ENCODE data around the gene CASQ1.

CASQ1 gene

DNA sequence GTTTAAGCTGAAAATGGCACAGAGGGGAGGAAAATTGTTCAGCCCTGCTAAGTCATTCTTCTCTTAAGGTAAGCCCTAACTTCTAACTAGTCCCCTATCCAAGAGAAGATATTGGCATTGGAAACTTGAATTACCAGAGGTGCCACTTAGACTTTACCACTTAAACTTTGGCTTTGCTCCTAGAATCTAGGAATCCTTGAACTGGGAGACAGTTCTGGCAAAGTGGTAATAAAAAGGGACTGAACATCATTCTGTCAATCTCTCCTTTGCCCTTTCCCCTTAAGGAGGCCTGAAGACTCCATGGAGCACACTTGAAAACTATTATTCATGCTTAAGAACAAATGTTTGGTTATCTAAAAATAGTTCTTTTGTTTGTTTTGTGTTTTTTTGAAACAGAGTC lies 30.5 kb upstream of the CASQ1 start:
- TF ChIP-seq, protein P1, sequence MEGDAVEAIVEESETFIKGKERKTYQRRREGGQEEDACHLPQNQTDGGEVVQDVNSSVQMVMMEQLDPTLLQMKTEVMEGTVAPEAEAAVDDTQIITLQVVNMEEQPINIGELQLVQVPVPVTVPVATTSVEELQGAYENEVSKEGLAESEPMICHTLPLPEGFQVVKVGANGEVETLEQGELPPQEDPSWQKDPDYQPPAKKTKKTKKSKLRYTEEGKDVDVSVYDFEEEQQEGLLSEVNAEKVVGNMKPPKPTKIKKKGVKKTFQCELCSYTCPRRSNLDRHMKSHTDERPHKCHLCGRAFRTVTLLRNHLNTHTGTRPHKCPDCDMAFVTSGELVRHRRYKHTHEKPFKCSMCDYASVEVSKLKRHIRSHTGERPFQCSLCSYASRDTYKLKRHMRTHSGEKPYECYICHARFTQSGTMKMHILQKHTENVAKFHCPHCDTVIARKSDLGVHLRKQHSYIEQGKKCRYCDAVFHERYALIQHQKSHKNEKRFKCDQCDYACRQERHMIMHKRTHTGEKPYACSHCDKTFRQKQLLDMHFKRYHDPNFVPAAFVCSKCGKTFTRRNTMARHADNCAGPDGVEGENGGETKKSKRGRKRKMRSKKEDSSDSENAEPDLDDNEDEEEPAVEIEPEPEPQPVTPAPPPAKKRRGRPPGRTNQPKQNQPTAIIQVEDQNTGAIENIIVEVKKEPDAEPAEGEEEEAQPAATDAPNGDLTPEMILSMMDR (IDR thresholded peaks at IDR 0.05; ENCODE audit: insufficient read depth, low read depth, low read length, missing control alignments): no peak
- DNase-seq (ENCODE audit: low read depth): no peak

DNA sequence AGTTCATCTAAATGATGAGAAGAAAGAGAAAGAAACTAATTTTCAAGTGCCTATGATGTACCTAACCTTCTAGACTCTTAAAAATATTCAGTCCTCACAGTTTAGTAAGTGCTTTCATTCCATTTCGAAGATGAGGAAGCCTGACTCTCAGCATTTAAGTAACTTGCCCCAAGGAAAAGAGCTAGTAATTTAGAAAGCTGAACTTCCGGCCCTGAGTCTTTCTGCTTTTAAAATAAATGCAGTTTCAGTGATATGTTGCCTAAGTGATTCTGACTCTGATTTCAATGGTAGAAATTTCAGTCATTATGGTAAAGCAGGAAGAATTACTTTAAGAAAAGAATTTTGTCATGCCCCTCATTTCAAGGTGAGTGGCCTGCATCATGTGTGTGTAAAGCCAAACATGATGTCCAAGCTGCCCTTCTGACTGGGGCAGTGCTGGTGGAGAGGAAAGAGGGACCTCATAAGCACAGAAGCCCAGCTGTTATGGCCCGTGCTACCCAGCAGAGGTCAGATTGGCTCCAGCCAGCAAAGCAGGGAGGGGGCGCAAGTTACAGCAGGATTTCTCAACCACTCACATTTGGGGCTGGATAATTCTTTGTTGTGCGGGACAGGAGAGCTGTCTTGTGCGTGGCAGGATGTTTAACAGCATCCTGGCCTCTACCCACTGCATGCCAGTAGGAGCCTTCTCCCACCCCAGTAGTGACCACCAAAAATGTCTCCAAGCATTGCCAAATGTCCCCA lies 28.2 kb upstream of the CASQ1 start:
- H3K4me3 ChIP-seq (ENCODE audit: low read depth, low read length): no peak overlapping the region
- TF ChIP-seq, protein P1 (IDR thresholded peaks at IDR 0.05; ENCODE audit: insufficient read depth, low read depth, low read length, missing control alignments): peak; percentile 52
- DNase-seq (ENCODE audit: low read depth): peak; percentile 53

More for the DNA sequence above, 30.5 kb upstream of the CASQ1 start:
- no peak overlapping the region for H3K4me3 ChIP-seq (ENCODE audit: low read depth, low read length)

DNA sequence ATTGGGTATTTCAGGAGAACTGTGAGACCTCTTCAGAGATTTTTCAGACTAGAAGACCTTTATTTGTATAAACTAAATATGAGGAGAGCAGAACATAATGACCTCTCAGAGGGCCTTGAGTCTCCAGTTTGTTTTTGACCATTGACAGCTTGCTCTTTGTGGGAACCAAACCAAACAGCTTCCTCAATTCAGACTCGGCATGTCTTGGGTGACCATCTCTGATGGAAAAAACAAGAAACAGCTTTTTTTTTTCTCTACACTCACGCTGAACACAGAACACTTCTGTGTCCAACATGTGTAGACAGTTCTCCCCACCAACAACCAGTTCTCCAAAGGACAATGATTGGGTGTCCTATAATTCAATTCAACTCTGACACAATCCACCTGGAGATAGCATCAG lies 27.4 kb upstream of the CASQ1 start:
- no peak overlapping the region for H3K4me3 ChIP-seq (ENCODE audit: low read depth, low read length)
- no peak for DNase-seq (ENCODE audit: low read depth)
- TF ChIP-seq, protein P1 (IDR thresholded peaks at IDR 0.05; ENCODE audit: insufficient read depth, low read depth, low read length, missing control alignments): no peak

DNA sequence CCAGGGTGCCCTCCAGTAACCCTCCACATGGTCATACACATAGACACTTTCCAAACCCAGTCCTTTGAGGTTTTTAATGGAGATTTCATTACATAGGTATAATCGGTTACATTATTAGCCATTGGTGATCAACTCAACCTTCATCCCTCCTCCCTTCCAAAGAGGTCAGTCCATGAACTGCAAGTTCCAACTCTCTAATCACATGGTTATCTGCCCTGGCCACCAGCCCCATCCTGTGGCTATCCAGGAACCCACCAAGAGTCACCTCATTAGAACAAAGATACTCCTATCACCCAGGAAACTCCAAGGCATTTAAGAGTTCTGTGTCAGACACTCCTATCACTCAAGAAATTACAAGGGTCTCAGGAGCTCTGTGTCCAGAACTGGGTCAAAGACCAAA lies 26.8 kb upstream of the CASQ1 start:
- DNase-seq (ENCODE audit: low read depth): no peak
- no peak overlapping the region for H3K4me3 ChIP-seq (ENCODE audit: low read depth, low read length)
- TF ChIP-seq, protein P1 (IDR thresholded peaks at IDR 0.05; ENCODE audit: insufficient read depth, low read depth, low read length, missing control alignments): no peak

DNA sequence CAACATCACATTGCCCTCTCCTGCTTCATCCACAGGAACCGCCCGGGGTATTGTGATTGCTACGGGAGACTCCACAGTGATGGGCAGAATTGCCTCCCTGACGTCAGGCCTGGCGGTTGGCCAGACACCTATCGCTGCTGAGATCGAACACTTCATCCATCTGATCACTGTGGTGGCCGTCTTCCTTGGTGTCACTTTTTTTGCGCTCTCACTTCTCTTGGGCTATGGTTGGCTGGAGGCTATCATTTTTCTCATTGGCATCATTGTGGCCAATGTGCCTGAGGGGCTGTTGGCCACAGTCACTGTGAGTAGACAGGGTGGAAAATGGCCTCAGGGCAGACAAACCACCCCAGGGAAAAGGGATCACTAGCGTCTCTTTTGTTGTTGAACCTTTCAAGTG lies 26.3 kb upstream of the CASQ1 start:
- no peak for DNase-seq (ENCODE audit: low read depth)
- H3K4me3 ChIP-seq (ENCODE audit: low read depth, low read length): no peak overlapping the region
- TF ChIP-seq, protein P1 (IDR thresholded peaks at IDR 0.05; ENCODE audit: insufficient read depth, low read depth, low read length, missing control alignments): no peak

DNA sequence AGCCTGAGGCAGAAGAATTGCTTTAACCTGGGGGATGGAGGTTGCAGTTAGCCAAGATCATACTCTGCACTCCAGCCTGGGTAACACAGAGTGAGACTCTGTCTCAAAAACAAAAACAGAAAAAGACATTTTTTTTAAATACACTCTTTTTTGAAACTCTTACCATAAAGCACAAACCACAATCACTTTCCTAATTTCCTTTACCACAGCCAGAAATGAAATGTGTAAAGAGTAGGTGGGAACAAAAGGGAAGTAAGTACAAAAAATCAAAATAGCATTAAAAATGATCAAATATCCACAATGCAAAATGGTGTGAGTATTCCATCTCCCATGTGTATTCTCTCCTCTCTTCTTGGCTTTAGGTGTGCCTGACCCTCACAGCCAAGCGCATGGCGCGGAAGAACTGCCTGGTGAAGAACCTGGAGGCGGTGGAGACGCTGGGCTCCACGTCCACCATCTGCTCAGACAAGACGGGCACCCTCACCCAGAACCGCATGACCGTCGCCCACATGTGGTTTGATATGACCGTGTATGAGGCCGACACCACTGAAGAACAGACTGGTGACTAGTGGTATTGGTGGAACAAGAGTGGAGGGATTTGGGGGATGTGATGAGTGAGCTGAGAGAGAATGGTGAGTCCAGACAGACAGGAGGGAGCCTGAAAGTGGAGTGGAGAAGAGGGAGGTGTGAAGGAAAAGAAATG lies 24.1 kb upstream of the CASQ1 start:
- H3K4me3 ChIP-seq (ENCODE audit: low read depth, low read length): no peak overlapping the region
- DNase-seq (ENCODE audit: low read depth): no peak
- TF ChIP-seq, protein P1 (IDR thresholded peaks at IDR 0.05; ENCODE audit: insufficient read depth, low read depth, low read length, missing control alignments): no peak
